HCT116 (cell line): ENCODE measurements around the gene NPLOC4. TPM values are rescaled to one million over a fixed set of nuclear protein-coding genes. Genes with fewer than 3 reads are reported as not detected.

ENCODE experiments used
- ATAC-seq: fragments of 200-7000 bp; cut with Tn5 transposase; 2 replicates; pipeline ENCODE4 v1.9.1; 2020; ENCODE audit warnings: mild to moderate bottlenecking, moderate library complexity
- BruUV-seq: library from RNA; stranded (reverse); fragments of 400-500 nt; replicated peaks from 2 replicates; lab custom pipeline; 2021; lab: Mats Ljungman, UMichigan
- CTCF ChIA-PET: fragments of 300-600 bp; sonication (Branson Sonifier 250); formaldehyde crosslinking; loops from one replicate; lab custom pipeline; 2021; ENCODE audit warnings: antibody characterized with exemption; lab: Charles Lee
- POLR2A ChIA-PET: fragments of 300-600, 350-600 bp; sonication (Branson Sonifier 250); formaldehyde crosslinking; loops from one replicate; lab custom pipeline; 2021; ENCODE audit warnings: antibody characterized with exemption; lab: Charles Lee
- RAD21 ChIA-PET, 2 experiments: fragments of 300-600 bp; sonication (Branson Sonifier 250); formaldehyde crosslinking; loops; one replicate each; lab custom pipeline; 2023; ENCODE audit warnings: low total read pairs in 2 of 2; ENCODE audit not compliant: uncharacterized antibody in 2 of 2, unreplicated experiment in 2 of 2, low non-redundant PET in 1 of 2; lab: Charles Lee
- DNase-seq: peaks from one replicate; pipeline ENCODE4 v3.0.0-alpha.2; 2010; ENCODE audit warnings: low read depth, low spot score
- H2AFZ ChIP-seq: fragments of 200-600 bp; shearing (Covaris generic), sonication (generic); 2 replicates; pipeline ENCODE4 v1.6.1; 2017; ENCODE audit warnings: low read depth, mixed run types, mixed read lengths, antibody characterized with exemption, low read length; ENCODE audit not compliant: poor library complexity, severe bottlenecking
- H3K27ac ChIP-seq: 2 replicates; pipeline ENCODE4 v1.5.1; 2012; ENCODE audit warnings: low read depth, low read length
- H3K27me3 ChIP-seq: fragments of 200-600 bp; sonication (generic); 2 replicates; pipeline ENCODE4 v1.6.1; 2016; ENCODE audit warnings: mixed run types, low read length, mixed read lengths; ENCODE audit not compliant: insufficient read depth
- H3K36me3 ChIP-seq, 2 experiments: fragments of 200-500 bp in 1 of 2; fragments of 200-600 bp in 1 of 2; sonication (Bioruptor generic) in 1 of 2; sonication (generic) in 1 of 2; 2 replicates each; pipeline versions ENCODE4 v1.5.1 to v1.6.1; 2014 to 2016; ENCODE audit warnings: low read length in 2 of 2, inconsistent platforms in 1 of 2, mixed read lengths in 1 of 2, mixed run types in 1 of 2; ENCODE audit not compliant: insufficient read depth in 2 of 2, control insufficient read depth in 1 of 2
- H3K4me1 ChIP-seq, 2 experiments: fragments of 200-600 bp in 1 of 2; sonication (generic) in 1 of 2; 2 replicates each; pipeline versions ENCODE4 v1.5.1 to v1.6.1; 2012 to 2017; ENCODE audit warnings: low read length in 2 of 2, inconsistent platforms in 1 of 2, mild to moderate bottlenecking in 1 of 2, mixed read lengths in 1 of 2, mixed run types in 1 of 2, moderate library complexity in 1 of 2; ENCODE audit not compliant: insufficient read depth in 2 of 2, control insufficient read depth in 1 of 2
- H3K4me2 ChIP-seq: fragments of 200-600 bp; sonication (generic); 2 replicates; pipeline ENCODE4 v1.6.1; 2017; ENCODE audit warnings: mixed run types, low read length, mixed read lengths
- H3K4me3 ChIP-seq, 2 experiments: fragments of 200-600 bp in 1 of 2; sonication (generic) in 1 of 2; replicated peaks in 1 of 2; 2 replicates each; pipeline ENCODE4 v1.5.1; 2011 to 2016; ENCODE audit warnings: low read length in 2 of 2, control low read depth in 1 of 2, low read depth in 1 of 2, mild to moderate bottlenecking in 1 of 2, mixed read lengths in 1 of 2, mixed run types in 1 of 2
- H3K79me2 ChIP-seq: fragments of 200-600 bp; sonication (generic); 2 replicates; pipeline ENCODE4 v1.6.1; 2017; ENCODE audit warnings: mild to moderate bottlenecking, mixed run types, low read length, moderate library complexity, mixed read lengths; ENCODE audit not compliant: insufficient read depth
- H3K9ac ChIP-seq: fragments of 200-600 bp; sonication (generic); 2 replicates; pipeline ENCODE4 v1.6.1; 2016; ENCODE audit warnings: low read length, mixed read lengths
- H3K9me2 ChIP-seq: fragments of 200-600 bp; sonication (generic), shearing (Covaris generic); 2 replicates; pipeline ENCODE4 v1.6.1; 2017; ENCODE audit warnings: mixed run types, mild to moderate bottlenecking, moderate library complexity; ENCODE audit not compliant: insufficient read depth
- H3K9me3 ChIP-seq, 2 experiments: fragments of 200-500 bp in 1 of 2; fragments of 200-600 bp in 1 of 2; sonication (Bioruptor generic) in 1 of 2; sonication (generic) in 1 of 2; 2 replicates each; pipeline ENCODE4 v1.6.1; 2014 to 2017; ENCODE audit warnings: low read length in 2 of 2, mixed read lengths in 2 of 2, inconsistent platforms in 1 of 2, low read depth in 1 of 2, mild to moderate bottlenecking in 1 of 2, mixed run types in 1 of 2, moderate library complexity in 1 of 2; ENCODE audit not compliant: control insufficient read depth in 1 of 2, insufficient read depth in 1 of 2
- H4K20me1 ChIP-seq: fragments of 200-600 bp; sonication (generic), shearing (Covaris generic); 2 replicates; pipeline ENCODE4 v1.6.1; 2017; ENCODE audit warnings: mixed run types, mild to moderate bottlenecking, moderate library complexity; ENCODE audit not compliant: insufficient read depth
- CBX3 ChIP-seq: IDR thresholded peaks from 2 replicates; pipeline ENCODE4 v1.6.1; 2012; ENCODE audit warnings: low read depth
- ELF1 ChIP-seq: IDR thresholded peaks from 2 replicates; pipeline ENCODE4 v1.6.1; 2012; ENCODE audit warnings: low read depth, borderline replicate concordance
- FOSL1 ChIP-seq: IDR thresholded peaks from 2 replicates; pipeline ENCODE4 v1.6.1; 2012; ENCODE audit warnings: low read depth
- SIN3A ChIP-seq: IDR thresholded peaks from 2 replicates; pipeline ENCODE4 v1.6.1; 2012; ENCODE audit warnings: low read depth
- SP1 ChIP-seq: IDR thresholded peaks from 2 replicates; pipeline ENCODE4 v1.6.1; 2012; ENCODE audit warnings: low read depth
- ZFX ChIP-seq: fragments of 450-650 bp; IDR thresholded peaks from 2 replicates; pipeline ENCODE4 v1.6.1; 2017
- intact Hi-C: fragments of 100-400 bp; cut with micrococcal nuclease; formaldehyde crosslinking; loops from 2 replicates; pipeline ENCODE4 v1.10.0; 2022
- total RNA-seq: library from RNA; stranded (reverse); gene quantifications from one replicate; pipeline ENCODE4 v1.2.1, GENCODE V29; 2021; ENCODE audit not compliant: unreplicated experiment

NPLOC4 gene
- total RNA-seq, 1 experiment from 2014 or later = 137 TPM

DNA sequence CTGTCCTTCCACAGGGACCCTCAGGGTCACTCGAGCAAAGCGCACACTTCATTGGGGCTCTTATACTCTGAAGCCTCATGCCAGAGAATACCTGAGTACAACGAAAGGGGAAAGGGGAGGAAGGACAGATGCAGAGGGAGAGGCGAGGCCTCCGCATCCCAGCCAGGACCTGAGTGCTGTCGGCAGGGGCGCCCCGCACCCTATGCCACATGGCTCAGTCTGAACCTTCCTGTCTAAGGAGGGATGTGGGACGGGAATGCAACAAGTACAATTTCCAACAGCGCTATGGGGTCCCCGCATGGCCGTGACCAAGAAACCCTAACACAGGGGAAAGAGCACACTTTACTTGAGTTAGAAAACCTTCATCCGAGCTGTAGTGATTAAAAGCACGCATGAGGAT, 44.9 kb downstream of the NPLOC4 start:
- ChIA-PET CTCF (no interaction called here), POLR2A (no interaction called here), RAD21 (no interaction called here)
- H3K36me3 ChIP-seq = peaks cover 69 to 77% of the 10 kb centered on the region in 2 experiments
- DNase-seq (no peak), ATAC-seq (no peak)
- TF ChIP-seq SIN3A (no peak), ZFX (0 out of 2 replicates have a peak, but pooled peaks have one; percentile 10)
- no peak overlapping the region for H2AFZ ChIP-seq
- no peaks in the 10 kb centered on the region for H3K9me3 ChIP-seq
- no peak overlapping the region for H3K9ac ChIP-seq
- peaks cover 48% of the 10 kb centered on the region; the same call in 1 of the 2 replicates for H3K79me2 ChIP-seq
- H3K27ac ChIP-seq = no peak overlapping the region
- no TSS peak for BruUV-seq
- H3K4me1 ChIP-seq = no peaks in the 10 kb centered on the region
- no peak overlapping the region for H3K4me3 ChIP-seq
- no peaks in the 10 kb centered on the region for H3K9me2 ChIP-seq
- intact Hi-C loops = no loop called here
- H3K4me2 ChIP-seq = no peak overlapping the region
- H3K27me3 ChIP-seq = no peaks in the 10 kb centered on the region
- H4K20me1 ChIP-seq = no peaks in the 10 kb centered on the region

DNA sequence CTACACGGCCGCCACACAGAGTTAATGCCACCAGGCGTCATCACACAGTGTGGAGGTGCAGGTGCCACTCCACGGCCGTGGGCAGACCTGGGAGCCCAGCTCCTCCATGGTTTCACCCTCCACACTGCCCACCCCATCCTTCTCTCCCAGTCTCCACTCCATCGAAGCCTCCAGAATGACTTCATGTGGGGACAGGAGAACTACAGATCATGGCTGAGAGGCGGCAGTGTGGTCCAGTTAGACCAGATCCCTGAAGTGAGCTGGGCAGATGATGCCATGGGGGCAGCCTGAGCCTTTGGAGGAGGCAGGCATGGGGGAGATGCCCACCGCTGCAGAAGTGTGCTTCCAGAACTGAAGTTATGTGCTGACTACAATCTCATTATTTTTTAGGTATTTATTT, 46.8 kb downstream of the NPLOC4 start:
- ChIA-PET RAD21 (no interaction called here), POLR2A (no interaction called here), CTCF (no interaction called here)
- no peak overlapping the region for H2AFZ ChIP-seq
- H3K4me1 ChIP-seq = no peaks in the 10 kb centered on the region
- H3K36me3 ChIP-seq = peaks cover 71 to 79% of the 10 kb centered on the region in 2 experiments
- no peak overlapping the region for H3K4me3 ChIP-seq
- no TSS peak for BruUV-seq
- H4K20me1 ChIP-seq = no peaks in the 10 kb centered on the region
- peaks cover 49% of the 10 kb centered on the region; the same call in 1 of the 2 replicates for H3K79me2 ChIP-seq
- H3K27me3 ChIP-seq = no peaks in the 10 kb centered on the region
- H3K27ac ChIP-seq = no peak overlapping the region
- DNase-seq (no peak), ATAC-seq (peak; percentile 20; the same call in 1 of the 2 replicates)
- intact Hi-C loops = no loop called here
- no peak for TF ChIP-seq ZFX
- H3K4me2 ChIP-seq = no peak overlapping the region
- no peak overlapping the region for H3K9ac ChIP-seq
- no peaks in the 10 kb centered on the region for H3K9me3 ChIP-seq
- H3K9me2 ChIP-seq = no peaks in the 10 kb centered on the region

GRCh38 chr17:81589612-81590011, 47.3 kb downstream of the NPLOC4 start:
- TF ChIP-seq CBX3 (no peak), SP1 (no peak), FOSL1 (no peak), ELF1 (no peak)
- Histone ChIP-seq H3K4me1 (no peaks in the 10 kb centered on the region), H3K9me2 (no peaks in the 10 kb centered on the region), H3K27me3 (no peaks in the 10 kb centered on the region), H3K4me2 (no peak overlapping the region), H3K27ac (no peak overlapping the region), H3K9ac (no peak overlapping the region), H3K9me3 (no peaks in the 10 kb centered on the region), H3K36me3 (peaks cover 71 to 79% of the 10 kb centered on the region in 2 experiments), H3K79me2 (peaks cover 51% of the 10 kb centered on the region; the same call in 1 of the 2 replicates), H2AFZ (no peak overlapping the region), H3K4me3 (no peak overlapping the region), H4K20me1 (no peaks in the 10 kb centered on the region)
- no TSS peak for BruUV-seq
- ChIA-PET CTCF (no interaction called here), POLR2A (no interaction called here), RAD21 (no interaction called here)
- intact Hi-C loops = no loop called here
- ATAC-seq = no peak
- DNase-seq = no peak
